K562 (cell line): ENCODE measurements around the gene P4HTM. TPM values are rescaled to one million over a fixed set of nuclear protein-coding genes. Genes with fewer than 3 reads are reported as not detected.

ENCODE experiments used
- ATF1 ChIP-seq, 2 experiments: fragments of 450-650 bp in 1 of 2; IDR thresholded peaks; 2 replicates each; pipeline ENCODE4 v1.6.1; 2016; ENCODE audit warnings: missing compliant biosample characterization in 1 of 2, missing genetic modification characterization in 1 of 2
- COPS2 ChIP-seq: fragments of 450-650 bp; conservative IDR thresholded peaks from 2 replicates; pipeline ENCODE4 v1.6.1; 2016; ENCODE audit warnings: mild to moderate bottlenecking, moderate library complexity
- MAZ ChIP-seq, 2 experiments: fragments of 450-650 bp in 1 of 2; sonication (generic) in 1 of 2; formaldehyde crosslinking; IDR thresholded peaks in 1 of 2; conservative IDR thresholded peaks in 1 of 2; 2 replicates each; pipeline versions ENCODE4 v1.4.0 to v1.5.0; 2020; ENCODE audit warnings: mild to moderate bottlenecking in 1 of 2, missing genetic modification reagents in 1 of 2
- MTA3 ChIP-seq: fragments of 450-650 bp; formaldehyde crosslinking; IDR thresholded peaks from 2 replicates; pipeline ENCODE4 v1.6.1; 2017; ENCODE audit warnings: mild to moderate bottlenecking, borderline replicate concordance
- POLR2A ChIP-seq: fragments of 450-650 bp; conservative IDR thresholded peaks from 2 replicates; pipeline ENCODE4 v1.6.1; 2016
- PRPF4 ChIP-seq: fragments of 200-400 bp; formaldehyde crosslinking; IDR thresholded peaks from one replicate; pipeline ENCODE4 v1.6.1; 2017; ENCODE audit warnings: low read length, low read depth, mild to moderate bottlenecking; ENCODE audit not compliant: insufficient read depth, poor library complexity, severe bottlenecking
- RBBP5 ChIP-seq: fragments of 200-600 bp; sonication (generic); IDR thresholded peaks from 2 replicates; pipeline ENCODE4 v1.6.1; 2012; ENCODE audit warnings: borderline replicate concordance, mild to moderate bottlenecking, low read length, control low read depth, inconsistent platforms; ENCODE audit not compliant: insufficient read depth, poor library complexity, severe bottlenecking
- SAFB ChIP-seq: fragments of 200-400 bp; formaldehyde crosslinking; IDR thresholded peaks from 2 replicates; pipeline ENCODE4 v1.6.1; 2017; ENCODE audit warnings: low read depth, low read length, borderline replicate concordance
- SIN3A ChIP-seq, 2 experiments: fragments of 150-350 bp in 1 of 2; IDR thresholded peaks; 2 replicates each; pipeline ENCODE4 v1.6.1; 2011 to 2016; ENCODE audit warnings: borderline replicate concordance in 2 of 2, low read depth in 2 of 2, low read length in 2 of 2, mild to moderate bottlenecking in 2 of 2, moderate library complexity in 2 of 2; ENCODE audit not compliant: control insufficient read depth in 1 of 2
- SIRT6 ChIP-seq: IDR thresholded peaks from one replicate; pipeline ENCODE4 v1.6.1; 2012; ENCODE audit warnings: low read depth, mild to moderate bottlenecking, control low read depth, inconsistent platforms, low read length, moderate library complexity
- SPI1 ChIP-seq: IDR thresholded peaks from 2 replicates; pipeline ENCODE4 v1.6.1; 2011; ENCODE audit warnings: low read depth, low read length, control low read depth, borderline replicate concordance
- TAF15 ChIP-seq: fragments of 200-400 bp; formaldehyde crosslinking; IDR thresholded peaks from 2 replicates; pipeline ENCODE4 v1.6.1; 2017; ENCODE audit warnings: mild to moderate bottlenecking, low read depth, low read length, moderate library complexity
- TAF9B ChIP-seq: fragments of 450-650 bp; IDR thresholded peaks from 2 replicates; pipeline ENCODE4 v1.6.1; 2018; ENCODE audit warnings: mild to moderate bottlenecking; ENCODE audit not compliant: partially characterized antibody
- U2AF2 ChIP-seq: fragments of 200-400 bp; formaldehyde crosslinking; optimal IDR thresholded peaks from 2 replicates; pipeline ENCODE3; 2017; ENCODE audit warnings: low read depth, mild to moderate bottlenecking, low read length
- ZNF740 ChIP-seq, 3 experiments: fragments of 200-800 bp in 1 of 3; sonication (Bioruptor generic) in 1 of 3; sonication (generic) in 1 of 3; formaldehyde crosslinking in 1 of 3; IDR thresholded peaks; 2 replicates each; pipeline versions ENCODE4 v1.6.1 to v1.8.0; 2016 to 2022; ENCODE audit warnings: mild to moderate bottlenecking in 2 of 3, missing compliant biosample characterization in 2 of 3, missing genetic modification characterization in 2 of 3, missing genetic modification reagents in 1 of 3
- polyA plus RNA-seq, 8 experiments: library from polyadenylated mRNA; depleted of rRNA in 4 of 8; stranded (reverse) in 5 of 8; unstranded in 3 of 8; fragments of >200 nt; fragmentation: Nextera tagmentation in 2 of 8; fragmentation: Illumina TruSeq in 1 of 8; extraction: Ambion mirVana in 2 of 8; extraction: Trizol in 1 of 8; gene quantifications; 2 replicates each; pipeline versions ENCODE4 v1.2.1 to v1.2.3, GENCODE V29; 2011 to 2014; ENCODE audit warnings: inconsistent platforms in 1 of 8, missing spikeins in 1 of 8
- total RNA-seq, 7 experiments: library from RNA; depleted of rRNA in 6 of 7; stranded (reverse); fragments of >200 nt in 6 of 7; fragmentation: Illumina TruSeq in 2 of 7; extraction: Trizol in 2 of 7; gene quantifications; 2 replicates each; pipeline versions ENCODE4 v1.2.1 to v1.2.3, GENCODE V29; 2011 to 2021; ENCODE audit warnings: low replicate concordance in 1 of 7
- TF ChIP-seq, protein P1 (sequence below), 2 experiments: fragments of 200-800 bp in 1 of 2; sonication (Bioruptor generic) in 1 of 2; sonication (generic) in 1 of 2; formaldehyde crosslinking in 1 of 2; IDR thresholded peaks in 1 of 2; conservative IDR thresholded peaks in 1 of 2; 2 replicates each; pipeline versions ENCODE4 v1.5.0 to v1.6.1; 2016 to 2020; ENCODE audit warnings: missing compliant biosample characterization in 1 of 2, missing genetic modification characterization in 1 of 2, missing genetic modification reagents in 1 of 2
- TF ChIP-seq, protein P2 (sequence below): sonication (generic); formaldehyde crosslinking; IDR thresholded peaks from 2 replicates; pipeline ENCODE4 v1.8.0; 2022; ENCODE audit warnings: missing genetic modification reagents, mild to moderate bottlenecking, borderline replicate concordance
- TF ChIP-seq, protein P3 (sequence below): fragments of 450-650 bp; IDR thresholded peaks from 2 replicates; pipeline ENCODE4 v1.6.1; 2016; ENCODE audit warnings: borderline replicate concordance

The P4HTM gene
- total and polyA plus RNA-seq, 9 of the 15 experiments (the other 6 are each of a cell fraction or from before 2014, with no cell fraction given), result 0.09 to 0.66 (median 0.25) TPM; not detected in 2

- TF ChIP-seq, protein P1, sequence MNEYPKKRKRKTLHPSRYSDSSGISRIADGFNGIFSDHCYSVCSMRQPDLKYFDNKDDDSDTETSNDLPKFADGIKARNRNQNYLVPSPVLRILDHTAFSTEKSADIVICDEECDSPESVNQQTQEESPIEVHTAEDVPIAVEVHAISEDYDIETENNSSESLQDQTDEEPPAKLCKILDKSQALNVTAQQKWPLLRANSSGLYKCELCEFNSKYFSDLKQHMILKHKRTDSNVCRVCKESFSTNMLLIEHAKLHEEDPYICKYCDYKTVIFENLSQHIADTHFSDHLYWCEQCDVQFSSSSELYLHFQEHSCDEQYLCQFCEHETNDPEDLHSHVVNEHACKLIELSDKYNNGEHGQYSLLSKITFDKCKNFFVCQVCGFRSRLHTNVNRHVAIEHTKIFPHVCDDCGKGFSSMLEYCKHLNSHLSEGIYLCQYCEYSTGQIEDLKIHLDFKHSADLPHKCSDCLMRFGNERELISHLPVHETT (CRISPR knock-in tag; conservative IDR thresholded peaks at IDR 0.05 in 1 of 2, IDR thresholded peaks at IDR 0.05 in 1 of 2), result no peak
- TF ChIP-seq SPI1 (0 out of 2 replicates have a peak, but pooled peaks have one; percentile 21), ATF1 (CRISPR knock-in tag; IDR thresholded peaks at IDR 0.05) (no peak), ATF1 (tag; IDR thresholded peaks at IDR 0.05) (peak; percentile 13; the same call in 1 of the 2 replicates), RBBP5 (peak; percentile 23), SIN3A (IDR thresholded peaks at IDR 0.05; ENCODE audit: borderline replicate concordance in 2 of 2, control insufficient read depth in 1 of 2, low read depth in 2 of 2, low read length in 2 of 2) (peak in 1 of 2 experiments; percentile 53; a peak in 1 of 4 replicates), SIRT6 (no peak), MAZ (CRISPR knock-in tag; conservative IDR thresholded peaks at IDR 0.05 in 1 of 2, IDR thresholded peaks at IDR 0.05 in 1 of 2) (peak in 1 of 2 experiments; percentile 31; a peak in 1 of 4 replicates), TAF9B (no peak), U2AF2 (no peak), POLR2A (no peak; the same call in 1 of the 2 replicates), TAF15 (no peak), MTA3 (0 out of 2 replicates have a peak, but pooled peaks have one; percentile 25), ZNF740 (CRISPR knock-in tag; IDR thresholded peaks at IDR 0.05) (peak; percentile 23; the same call in 1 of the 2 replicates), ZNF740 (tag; IDR thresholded peaks at IDR 0.05) (no peak), COPS2 (no peak), PRPF4 (peak; percentile 57), SAFB (peak; percentile 73; the same call in 1 of the 2 replicates)
- TF ChIP-seq, protein P2, sequence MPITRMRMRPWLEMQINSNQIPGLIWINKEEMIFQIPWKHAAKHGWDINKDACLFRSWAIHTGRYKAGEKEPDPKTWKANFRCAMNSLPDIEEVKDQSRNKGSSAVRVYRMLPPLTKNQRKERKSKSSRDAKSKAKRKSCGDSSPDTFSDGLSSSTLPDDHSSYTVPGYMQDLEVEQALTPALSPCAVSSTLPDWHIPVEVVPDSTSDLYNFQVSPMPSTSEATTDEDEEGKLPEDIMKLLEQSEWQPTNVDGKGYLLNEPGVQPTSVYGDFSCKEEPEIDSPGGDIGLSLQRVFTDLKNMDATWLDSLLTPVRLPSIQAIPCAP (CRISPR knock-in tag), result 0 out of 2 replicates have a peak, but pooled peaks have one; percentile 39
- TF ChIP-seq, protein P3, sequence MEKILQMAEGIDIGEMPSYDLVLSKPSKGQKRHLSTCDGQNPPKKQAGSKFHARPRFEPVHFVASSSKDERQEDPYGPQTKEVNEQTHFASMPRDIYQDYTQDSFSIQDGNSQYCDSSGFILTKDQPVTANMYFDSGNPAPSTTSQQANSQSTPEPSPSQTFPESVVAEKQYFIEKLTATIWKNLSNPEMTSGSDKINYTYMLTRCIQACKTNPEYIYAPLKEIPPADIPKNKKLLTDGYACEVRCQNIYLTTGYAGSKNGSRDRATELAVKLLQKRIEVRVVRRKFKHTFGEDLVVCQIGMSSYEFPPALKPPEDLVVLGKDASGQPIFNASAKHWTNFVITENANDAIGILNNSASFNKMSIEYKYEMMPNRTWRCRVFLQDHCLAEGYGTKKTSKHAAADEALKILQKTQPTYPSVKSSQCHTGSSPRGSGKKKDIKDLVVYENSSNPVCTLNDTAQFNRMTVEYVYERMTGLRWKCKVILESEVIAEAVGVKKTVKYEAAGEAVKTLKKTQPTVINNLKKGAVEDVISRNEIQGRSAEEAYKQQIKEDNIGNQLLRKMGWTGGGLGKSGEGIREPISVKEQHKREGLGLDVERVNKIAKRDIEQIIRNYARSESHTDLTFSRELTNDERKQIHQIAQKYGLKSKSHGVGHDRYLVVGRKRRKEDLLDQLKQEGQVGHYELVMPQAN, result no peak
Measured at GRCh38 chr3:49020330-49021212, 30.5 kb downstream of the P4HTM start (continued).
